HEK293T (cell line): ENCODE data around the gene SUPT20HL2.
"Not testable (repeated sequence)": the region's sequence is repeated elsewhere in the genome, so short reads cannot be mapped to it uniquely, and the experiment has no call there.

Source experiments
- CTCF ChIA-PET: fragments of 350-600 bp; formaldehyde crosslinking; extraction: SDS; loops from one replicate; lab custom pipeline; 2021; ENCODE audit warnings: antibody characterized with exemption, inconsistent platforms; lab: Yijun Ruan, JAX
- POLR2A ChIA-PET: fragments of 350-600 bp; formaldehyde crosslinking; extraction: SDS; loops from one replicate; lab custom pipeline; 2020; ENCODE audit warnings: antibody characterized with exemption, inconsistent platforms; lab: Yijun Ruan, JAX
- DNase-seq: peaks from one replicate; pipeline ENCODE4 v3.0.0; 2012; ENCODE audit warnings: mixed read lengths; ENCODE audit errors: extremely low spot score
- ARNT ChIP-seq: fragments of 450-650 bp; IDR thresholded peaks from 2 replicates; pipeline ENCODE4 v1.6.1; 2017; ENCODE audit warnings: mild to moderate bottlenecking
- BHLHE40 ChIP-seq: fragments of 450-650 bp; IDR thresholded peaks from 2 replicates; pipeline ENCODE4 v1.6.1; 2016; ENCODE audit warnings: mild to moderate bottlenecking, moderate library complexity, borderline replicate concordance
- CTBP1 ChIP-seq: fragments of 450-650 bp; IDR thresholded peaks from 2 replicates; pipeline ENCODE4 v1.6.1; 2016; ENCODE audit warnings: borderline replicate concordance
- ELF4 ChIP-seq: fragments of 450-650 bp; IDR thresholded peaks from 2 replicates; pipeline ENCODE4 v1.6.1; 2017; ENCODE audit warnings: antibody characterized with exemption
- FOXA1 ChIP-seq: fragments of 450-650 bp; IDR thresholded peaks from 2 replicates; pipeline ENCODE4 v1.6.1; 2016; ENCODE audit warnings: mild to moderate bottlenecking
- FOXK2 ChIP-seq: fragments of 450-650 bp; IDR thresholded peaks from 2 replicates; pipeline ENCODE4 v1.6.1; 2016; ENCODE audit warnings: mild to moderate bottlenecking
- FOXM1 ChIP-seq: fragments of 450-650 bp; IDR thresholded peaks from 2 replicates; pipeline ENCODE4 v1.6.1; 2017; ENCODE audit warnings: mild to moderate bottlenecking, borderline replicate concordance
- HDGF ChIP-seq: fragments of 450-650 bp; IDR thresholded peaks from 2 replicates; pipeline ENCODE4 v1.6.1; 2017; ENCODE audit warnings: antibody characterized with exemption, borderline replicate concordance
- L3MBTL2 ChIP-seq: fragments of 450-650 bp; conservative IDR thresholded peaks from 2 replicates; pipeline ENCODE4 v1.6.1; 2016; ENCODE audit warnings: mild to moderate bottlenecking
- LEF1 ChIP-seq: fragments of 450-650 bp; IDR thresholded peaks from 2 replicates; pipeline ENCODE4 v1.6.1; 2017; ENCODE audit warnings: mild to moderate bottlenecking, borderline replicate concordance
- NFRKB ChIP-seq: fragments of 450-650 bp; IDR thresholded peaks from 2 replicates; pipeline ENCODE4 v1.6.1; 2016; ENCODE audit warnings: mild to moderate bottlenecking, moderate library complexity
- PKNOX1 ChIP-seq: fragments of 450-650 bp; IDR thresholded peaks from 2 replicates; pipeline ENCODE4 v1.6.1; 2016
- SP1 ChIP-seq: fragments of 450-650 bp; IDR thresholded peaks from 2 replicates; pipeline ENCODE4 v1.6.1; 2017
- SUZ12 ChIP-seq: fragments of 450-650 bp; IDR thresholded peaks from 2 replicates; pipeline ENCODE4 v1.6.1; 2016; ENCODE audit warnings: mild to moderate bottlenecking
- TARDBP ChIP-seq: fragments of 450-650 bp; IDR thresholded peaks from 2 replicates; pipeline ENCODE4 v1.6.1; 2016
- ZNF384 ChIP-seq: fragments of 450-650 bp; IDR thresholded peaks from 2 replicates; pipeline ENCODE4 v1.6.1; 2016

SUPT20HL2 gene

GRCh38 chrX:24314019-24314635 lies at the start of gene SUPT20HL2:
Gene SUPT20HL2 (minus strand): TSS chrX:24314069. CDS start chrX:24313315, 754 bp downstream.
- ChIA-PET POLR2A (no interaction called here), CTCF (no interaction called here)
- TF ChIP-seq FOXK2 (no peak), HDGF (no peak), ARNT (no peak), SP1 (no peak), L3MBTL2 (no peak), BHLHE40 (no peak)
- no peak for DNase-seq

GRCh38 chrX:24362089-24362745 lies 48.3 kb upstream of the SUPT20HL2 start:
- DNase-seq, POLR2A ChIA-PET: not testable (repeated sequence)
- CTCF ChIA-PET: interaction anchor here (0.7 to 1.1 kb wide), 2 partner anchors 9 to 29 kb away, joined by 3 to 4 read pairs; no protein-coding TSS in a partner anchor

- DNase-seq: no peak
- POLR2A ChIA-PET: no interaction called here
- TF ChIP-seq FOXK2: no peak
- CTCF ChIA-PET: interaction anchor here (0.9 kb wide), 1 partner anchor 10 kb away, joined by 3 read pairs; no protein-coding TSS in a partner anchor
These were observed 46.4 kb upstream of the SUPT20HL2 start, which contains the start of gene SUPT20HL1 for GRCh38 chrX:24360272-24360671. Gene SUPT20HL1 (plus strand): TSS chrX:24360639. CDS start chrX:24362761, 2,122 bp downstream.

- ChIA-PET CTCF (no interaction called here), POLR2A (no interaction called here)
- no peak for DNase-seq
- TF ChIP-seq FOXM1 (no peak), LEF1 (no peak), PKNOX1 (no peak), L3MBTL2 (no peak), BHLHE40 (no peak)
These were observed 43.2 kb upstream of the SUPT20HL2 start for GRCh38 chrX:24357106-24357505.

GRCh38 chrX:24355095-24355494 lies 41.2 kb upstream of the SUPT20HL2 start:
- ChIA-PET POLR2A (no interaction called here), CTCF (no interaction called here)
- no peak for TF ChIP-seq ARNT
- no peak for TF ChIP-seq ELF4
- DNase-seq: no peak

GRCh38 chrX:24350217-24350616 lies 36.3 kb upstream of the SUPT20HL2 start:
- DNase-seq: no peak
- POLR2A ChIA-PET: no interaction called here

GRCh38 chrX:24347881-24348280 lies 34.0 kb upstream of the SUPT20HL2 start:
- peak; percentile 12 for DNase-seq
- no peak for TF ChIP-seq PKNOX1
- no peak for TF ChIP-seq NFRKB
- no peak for TF ChIP-seq SP1
- TF ChIP-seq SUZ12: no peak
- no peak for TF ChIP-seq ARNT
- TF ChIP-seq HDGF: no peak
- TF ChIP-seq CTBP1: no peak
- TF ChIP-seq BHLHE40: no peak
- TF ChIP-seq TARDBP: no peak
- no peak for TF ChIP-seq FOXA1
- no peak for TF ChIP-seq LEF1
- TF ChIP-seq FOXK2: no peak
- TF ChIP-seq FOXM1: no peak
- no peak for TF ChIP-seq ZNF384
- no peak for TF ChIP-seq L3MBTL2
- TF ChIP-seq ELF4: no peak
- ChIA-PET POLR2A (no interaction called here), CTCF (interaction anchor here (1.6 kb wide), 1 partner anchor 23 kb away, joined by 3 read pairs; no protein-coding TSS in a partner anchor)

More at GRCh38 chrX:24350217-24350616, 36.3 kb upstream of the SUPT20HL2 start:
- TF ChIP-seq FOXM1 (no peak), SUZ12 (no peak), ELF4 (no peak), CTBP1 (no peak), L3MBTL2 (no peak), SP1 (no peak), PKNOX1 (no peak), FOXK2 (no peak), NFRKB (no peak), ARNT (no peak)
- CTCF ChIA-PET: no interaction called here
